GM23338 (cell line): ENCODE results near the gene ULK4. TPM values are rescaled to one million over a fixed set of nuclear protein-coding genes. Genes with fewer than 3 reads are reported as not detected.

ENCODE experiments used
- ATAC-seq: fragments of 200-7000 bp; cut with Tn5 transposase; 3 replicates; pipeline ENCODE4 v1.9.1; 2020
- DNase-seq: peaks from one replicate; pipeline ENCODE4 v3.0.0-alpha.2; 2015; ENCODE audit warnings: low spot score
- H2AFZ ChIP-seq: fragments of 200-600 bp; sonication (generic); 2 replicates; pipeline ENCODE4 v1.8.0; 2016; ENCODE audit warnings: antibody characterized with exemption, mild to moderate bottlenecking, moderate library complexity
- H3F3A ChIP-seq: fragments of 200-600 bp; sonication (generic); replicated peaks from 2 replicates; pipeline ENCODE4 v1.8.0; 2017; ENCODE audit warnings: antibody characterized with exemption, mixed run types, low read depth
- H3K27ac ChIP-seq: fragments of 200-600 bp; sonication (generic); 2 replicates; pipeline ENCODE4 v1.6.1; 2016; ENCODE audit warnings: low read depth
- H3K27me3 ChIP-seq: fragments of 200-600 bp; sonication (generic); 2 replicates; pipeline ENCODE4 v1.8.0; 2016; ENCODE audit warnings: mild to moderate bottlenecking, mixed run types, moderate library complexity; ENCODE audit not compliant: insufficient read depth
- H3K36me3 ChIP-seq: fragments of 200-600 bp; sonication (generic); 2 replicates; pipeline ENCODE4 v1.8.0; 2016; ENCODE audit warnings: mild to moderate bottlenecking; ENCODE audit not compliant: insufficient read depth
- H3K4me1 ChIP-seq: fragments of 200-600 bp; sonication (generic); 2 replicates; pipeline ENCODE4 v1.8.0; 2016; ENCODE audit warnings: mild to moderate bottlenecking, moderate library complexity; ENCODE audit not compliant: insufficient read depth
- H3K4me2 ChIP-seq: fragments of 200-600 bp; sonication (generic); 2 replicates; pipeline ENCODE4 v1.7.1; 2017; ENCODE audit warnings: mixed run types
- H3K4me3 ChIP-seq: fragments of 200-600 bp; sonication (generic); 2 replicates; pipeline ENCODE4 v1.6.1; 2016; ENCODE audit warnings: mixed run types
- H3K79me2 ChIP-seq: fragments of 200-600 bp; sonication (generic); replicated peaks from 2 replicates; pipeline ENCODE4 v1.8.0; 2017; ENCODE audit warnings: mild to moderate bottlenecking; ENCODE audit not compliant: insufficient read depth
- H3K9me2 ChIP-seq: fragments of 200-600 bp; sonication (generic); 2 replicates; pipeline ENCODE4 v1.8.0; 2017; ENCODE audit not compliant: insufficient read depth
- H4K20me1 ChIP-seq: fragments of 200-600 bp; sonication (generic); replicated peaks from 2 replicates; pipeline ENCODE4 v1.8.0; 2017; ENCODE audit warnings: mild to moderate bottlenecking; ENCODE audit not compliant: insufficient read depth
- H3K27ac Mint-ChIP-seq: 2 replicates; pipeline ENCODE4 v1.8.0; 2020; ENCODE audit warnings: inconsistent platforms, mild to moderate bottlenecking, moderate library complexity, mixed read lengths
- H3K27me3 Mint-ChIP-seq: 3 replicates; pipeline ENCODE4 v1.8.0; 2022; ENCODE audit warnings: low read depth, mild to moderate bottlenecking, moderate library complexity, mixed read lengths, inconsistent platforms; ENCODE audit not compliant: insufficient read depth, poor library complexity
- H3K36me3 Mint-ChIP-seq: 3 replicates; pipeline ENCODE4 v1.8.0; 2021; ENCODE audit warnings: low read depth, mild to moderate bottlenecking, inconsistent platforms, moderate library complexity, mixed read lengths
- H3K4me1 Mint-ChIP-seq: 3 replicates; pipeline ENCODE4 v1.8.0; 2020; ENCODE audit warnings: mild to moderate bottlenecking, inconsistent platforms, mixed read lengths
- H3K4me3 Mint-ChIP-seq: 3 replicates; pipeline ENCODE4 v1.8.0; 2021; ENCODE audit warnings: moderate library complexity, mild to moderate bottlenecking, inconsistent platforms, mixed read lengths
- H3K9me3 Mint-ChIP-seq: 3 replicates; pipeline ENCODE4 v1.8.0; 2020; ENCODE audit warnings: moderate library complexity, mild to moderate bottlenecking, inconsistent platforms, mixed read lengths
- CREB1 ChIP-seq: fragments of 250-450 bp; sonication (Bioruptor Pico); IDR thresholded peaks from 2 replicates; pipeline ENCODE4 v1.5.0; 2020; ENCODE audit warnings: low read depth, mild to moderate bottlenecking, moderate library complexity
- ETS1 ChIP-seq: IDR thresholded peaks from 2 replicates; pipeline ENCODE4 v1.6.1; 2016; ENCODE audit warnings: antibody characterized with exemption
- EZH2 ChIP-seq: fragments of 200-600 bp; sonication (generic); IDR thresholded peaks from one replicate; pipeline ENCODE4 v1.8.0; 2017; ENCODE audit warnings: antibody characterized with exemption, mild to moderate bottlenecking, low read depth; ENCODE audit not compliant: unreplicated experiment
- EZH2phosphoT487 ChIP-seq: fragments of 200-600 bp; sonication (generic); IDR thresholded peaks from one replicate; pipeline ENCODE4 v1.8.1; 2018; ENCODE audit warnings: antibody characterized with exemption; ENCODE audit not compliant: unreplicated experiment
- JUNB ChIP-seq: IDR thresholded peaks from one replicate; pipeline ENCODE4 v1.6.1; 2016; ENCODE audit warnings: antibody characterized with exemption; ENCODE audit not compliant: unreplicated experiment
- NANOG ChIP-seq: IDR thresholded peaks from 2 replicates; pipeline ENCODE4 v1.6.1; 2016; ENCODE audit warnings: antibody characterized with exemption, borderline replicate concordance
- POLR2AphosphoS5 ChIP-seq: IDR thresholded peaks from 2 replicates; pipeline ENCODE4 v1.6.1; 2016; ENCODE audit warnings: antibody characterized with exemption, low read depth
- STAT1 ChIP-seq: IDR thresholded peaks from one replicate; pipeline ENCODE4 v1.6.1; 2016; ENCODE audit warnings: antibody characterized with exemption; ENCODE audit not compliant: unreplicated experiment
- ZNF331 ChIP-seq: fragments of 250-450 bp; sonication (Bioruptor Pico); IDR thresholded peaks from 2 replicates; pipeline ENCODE4 v1.5.0; 2020; ENCODE audit warnings: low read depth, mild to moderate bottlenecking, moderate library complexity
- polyA plus RNA-seq: library from polyadenylated mRNA; unstranded; fragments of >200 nt; fragmentation: Nextera tagmentation; extraction: Ambion mirVana; gene quantifications from 2 replicates; pipeline ENCODE4 v1.2.1, GENCODE V29; 2016
- total RNA-seq: library from RNA; depleted of rRNA; stranded (reverse); fragments of >200 nt; shearing (Covaris generic); gene quantifications from 2 replicates; pipeline ENCODE4 v1.2.3, GENCODE V29; 2014
- TF ChIP-seq, protein P1 (sequence below): IDR thresholded peaks from one replicate; pipeline ENCODE4 v1.6.1; 2018; ENCODE audit warnings: antibody characterized with exemption; ENCODE audit not compliant: unreplicated experiment
- TF ChIP-seq, protein P2 (sequence below): fragments of 250-450 bp; sonication (Bioruptor Pico); IDR thresholded peaks from 2 replicates; pipeline ENCODE4 v1.5.0; 2020; ENCODE audit warnings: mild to moderate bottlenecking, moderate library complexity
- TF ChIP-seq, protein P3 (sequence below), 2 experiments: fragments of 200-600 bp in 1 of 2; sonication (generic) in 1 of 2; conservative IDR thresholded peaks; 2 replicates each; pipeline versions ENCODE4 v1.5.1 to v1.6.1; 2016 to 2017; ENCODE audit warnings: antibody characterized with exemption in 2 of 2, low read depth in 2 of 2, mild to moderate bottlenecking in 2 of 2, moderate library complexity in 1 of 2

ULK4 gene
- total and polyA plus RNA-seq, 2 experiments from 2014 or later: 20.8 to 41.4 TPM

- peaks cover 2% of the 10 kb centered on the region for H3K27me3 Mint-ChIP-seq
- Histone ChIP-seq H3K9me2 (no peaks in the 10 kb centered on the region), H3K4me1 (peaks cover 19% of the 10 kb centered on the region; the same call in 1 of the 2 replicates), H3K4me3 (no peak overlapping the region), H3K27ac (no peak overlapping the region), H3F3A (no peaks in the 10 kb centered on the region), H3K79me2 (peaks cover 100% of the 10 kb centered on the region), H3K36me3 (peaks cover 39% of the 10 kb centered on the region), H2AFZ (no peak overlapping the region), H4K20me1 (peaks cover 70% of the 10 kb centered on the region), H3K27me3 (no peaks in the 10 kb centered on the region), H3K4me2 (no peak overlapping the region)
- no peak overlapping the region for H3K4me3 Mint-ChIP-seq
- TF ChIP-seq, protein P1, sequence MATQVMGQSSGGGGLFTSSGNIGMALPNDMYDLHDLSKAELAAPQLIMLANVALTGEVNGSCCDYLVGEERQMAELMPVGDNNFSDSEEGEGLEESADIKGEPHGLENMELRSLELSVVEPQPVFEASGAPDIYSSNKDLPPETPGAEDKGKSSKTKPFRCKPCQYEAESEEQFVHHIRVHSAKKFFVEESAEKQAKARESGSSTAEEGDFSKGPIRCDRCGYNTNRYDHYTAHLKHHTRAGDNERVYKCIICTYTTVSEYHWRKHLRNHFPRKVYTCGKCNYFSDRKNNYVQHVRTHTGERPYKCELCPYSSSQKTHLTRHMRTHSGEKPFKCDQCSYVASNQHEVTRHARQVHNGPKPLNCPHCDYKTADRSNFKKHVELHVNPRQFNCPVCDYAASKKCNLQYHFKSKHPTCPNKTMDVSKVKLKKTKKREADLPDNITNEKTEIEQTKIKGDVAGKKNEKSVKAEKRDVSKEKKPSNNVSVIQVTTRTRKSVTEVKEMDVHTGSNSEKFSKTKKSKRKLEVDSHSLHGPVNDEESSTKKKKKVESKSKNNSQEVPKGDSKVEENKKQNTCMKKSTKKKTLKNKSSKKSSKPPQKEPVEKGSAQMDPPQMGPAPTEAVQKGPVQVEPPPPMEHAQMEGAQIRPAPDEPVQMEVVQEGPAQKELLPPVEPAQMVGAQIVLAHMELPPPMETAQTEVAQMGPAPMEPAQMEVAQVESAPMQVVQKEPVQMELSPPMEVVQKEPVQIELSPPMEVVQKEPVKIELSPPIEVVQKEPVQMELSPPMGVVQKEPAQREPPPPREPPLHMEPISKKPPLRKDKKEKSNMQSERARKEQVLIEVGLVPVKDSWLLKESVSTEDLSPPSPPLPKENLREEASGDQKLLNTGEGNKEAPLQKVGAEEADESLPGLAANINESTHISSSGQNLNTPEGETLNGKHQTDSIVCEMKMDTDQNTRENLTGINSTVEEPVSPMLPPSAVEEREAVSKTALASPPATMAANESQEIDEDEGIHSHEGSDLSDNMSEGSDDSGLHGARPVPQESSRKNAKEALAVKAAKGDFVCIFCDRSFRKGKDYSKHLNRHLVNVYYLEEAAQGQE: no peak
- TF ChIP-seq, protein P2, sequence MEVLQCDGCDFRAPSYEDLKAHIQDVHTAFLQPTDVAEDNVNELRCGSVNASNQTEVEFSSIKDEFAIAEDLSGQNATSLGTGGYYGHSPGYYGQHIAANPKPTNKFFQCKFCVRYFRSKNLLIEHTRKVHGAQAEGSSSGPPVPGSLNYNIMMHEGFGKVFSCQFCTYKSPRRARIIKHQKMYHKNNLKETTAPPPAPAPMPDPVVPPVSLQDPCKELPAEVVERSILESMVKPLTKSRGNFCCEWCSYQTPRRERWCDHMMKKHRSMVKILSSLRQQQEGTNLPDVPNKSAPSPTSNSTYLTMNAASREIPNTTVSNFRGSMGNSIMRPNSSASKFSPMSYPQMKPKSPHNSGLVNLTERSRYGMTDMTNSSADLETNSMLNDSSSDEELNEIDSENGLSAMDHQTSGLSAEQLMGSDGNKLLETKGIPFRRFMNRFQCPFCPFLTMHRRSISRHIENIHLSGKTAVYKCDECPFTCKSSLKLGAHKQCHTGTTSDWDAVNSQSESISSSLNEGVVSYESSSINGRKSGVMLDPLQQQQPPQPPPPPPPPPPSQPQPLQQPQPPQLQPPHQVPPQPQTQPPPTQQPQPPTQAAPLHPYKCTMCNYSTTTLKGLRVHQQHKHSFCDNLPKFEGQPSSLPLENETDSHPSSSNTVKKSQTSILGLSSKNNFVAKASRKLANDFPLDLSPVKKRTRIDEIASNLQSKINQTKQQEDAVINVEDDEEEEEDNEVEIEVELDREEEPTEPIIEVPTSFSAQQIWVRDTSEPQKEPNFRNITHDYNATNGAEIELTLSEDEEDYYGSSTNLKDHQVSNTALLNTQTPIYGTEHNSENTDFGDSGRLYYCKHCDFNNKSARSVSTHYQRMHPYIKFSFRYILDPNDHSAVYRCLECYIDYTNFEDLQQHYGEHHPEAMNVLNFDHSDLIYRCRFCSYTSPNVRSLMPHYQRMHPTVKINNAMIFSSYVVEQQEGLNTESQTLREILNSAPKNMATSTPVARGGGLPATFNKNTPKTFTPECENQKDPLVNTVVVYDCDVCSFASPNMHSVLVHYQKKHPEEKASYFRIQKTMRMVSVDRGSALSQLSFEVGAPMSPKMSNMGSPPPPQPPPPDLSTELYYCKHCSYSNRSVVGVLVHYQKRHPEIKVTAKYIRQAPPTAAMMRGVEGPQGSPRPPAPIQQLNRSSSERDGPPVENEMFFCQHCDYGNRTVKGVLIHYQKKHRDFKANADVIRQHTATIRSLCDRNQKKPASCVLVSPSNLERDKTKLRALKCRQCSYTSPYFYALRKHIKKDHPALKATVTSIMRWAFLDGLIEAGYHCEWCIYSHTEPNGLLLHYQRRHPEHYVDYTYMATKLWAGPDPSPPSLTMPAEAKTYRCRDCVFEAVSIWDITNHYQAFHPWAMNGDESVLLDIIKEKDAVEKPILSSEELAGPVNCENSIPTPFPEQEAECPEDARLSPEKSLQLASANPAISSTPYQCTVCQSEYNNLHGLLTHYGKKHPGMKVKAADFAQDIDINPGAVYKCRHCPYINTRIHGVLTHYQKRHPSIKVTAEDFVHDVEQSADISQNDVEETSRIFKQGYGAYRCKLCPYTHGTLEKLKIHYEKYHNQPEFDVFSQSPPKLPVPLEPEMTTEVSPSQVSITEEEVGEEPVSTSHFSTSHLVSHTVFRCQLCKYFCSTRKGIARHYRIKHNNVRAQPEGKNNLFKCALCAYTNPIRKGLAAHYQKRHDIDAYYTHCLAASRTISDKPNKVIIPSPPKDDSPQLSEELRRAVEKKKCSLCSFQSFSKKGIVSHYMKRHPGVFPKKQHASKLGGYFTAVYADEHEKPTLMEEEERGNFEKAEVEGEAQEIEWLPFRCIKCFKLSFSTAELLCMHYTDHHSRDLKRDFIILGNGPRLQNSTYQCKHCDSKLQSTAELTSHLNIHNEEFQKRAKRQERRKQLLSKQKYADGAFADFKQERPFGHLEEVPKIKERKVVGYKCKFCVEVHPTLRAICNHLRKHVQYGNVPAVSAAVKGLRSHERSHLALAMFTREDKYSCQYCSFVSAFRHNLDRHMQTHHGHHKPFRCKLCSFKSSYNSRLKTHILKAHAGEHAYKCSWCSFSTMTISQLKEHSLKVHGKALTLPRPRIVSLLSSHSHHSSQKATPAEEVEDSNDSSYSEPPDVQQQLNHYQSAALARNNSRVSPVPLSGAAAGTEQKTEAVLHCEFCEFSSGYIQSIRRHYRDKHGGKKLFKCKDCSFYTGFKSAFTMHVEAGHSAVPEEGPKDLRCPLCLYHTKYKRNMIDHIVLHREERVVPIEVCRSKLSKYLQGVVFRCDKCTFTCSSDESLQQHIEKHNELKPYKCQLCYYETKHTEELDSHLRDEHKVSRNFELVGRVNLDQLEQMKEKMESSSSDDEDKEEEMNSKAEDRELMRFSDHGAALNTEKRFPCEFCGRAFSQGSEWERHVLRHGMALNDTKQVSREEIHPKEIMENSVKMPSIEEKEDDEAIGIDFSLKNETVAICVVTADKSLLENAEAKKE (CRISPR knock-in tag): no peak
- TF ChIP-seq STAT1 (no peak), EZH2 (no peak), POLR2AphosphoS5 (no peak), EZH2phosphoT487 (no peak), NANOG (no peak), JUNB (no peak), ZNF331 (no peak), CREB1 (CRISPR knock-in tag) (no peak), ETS1 (no peak)
- TF ChIP-seq, protein P3, sequence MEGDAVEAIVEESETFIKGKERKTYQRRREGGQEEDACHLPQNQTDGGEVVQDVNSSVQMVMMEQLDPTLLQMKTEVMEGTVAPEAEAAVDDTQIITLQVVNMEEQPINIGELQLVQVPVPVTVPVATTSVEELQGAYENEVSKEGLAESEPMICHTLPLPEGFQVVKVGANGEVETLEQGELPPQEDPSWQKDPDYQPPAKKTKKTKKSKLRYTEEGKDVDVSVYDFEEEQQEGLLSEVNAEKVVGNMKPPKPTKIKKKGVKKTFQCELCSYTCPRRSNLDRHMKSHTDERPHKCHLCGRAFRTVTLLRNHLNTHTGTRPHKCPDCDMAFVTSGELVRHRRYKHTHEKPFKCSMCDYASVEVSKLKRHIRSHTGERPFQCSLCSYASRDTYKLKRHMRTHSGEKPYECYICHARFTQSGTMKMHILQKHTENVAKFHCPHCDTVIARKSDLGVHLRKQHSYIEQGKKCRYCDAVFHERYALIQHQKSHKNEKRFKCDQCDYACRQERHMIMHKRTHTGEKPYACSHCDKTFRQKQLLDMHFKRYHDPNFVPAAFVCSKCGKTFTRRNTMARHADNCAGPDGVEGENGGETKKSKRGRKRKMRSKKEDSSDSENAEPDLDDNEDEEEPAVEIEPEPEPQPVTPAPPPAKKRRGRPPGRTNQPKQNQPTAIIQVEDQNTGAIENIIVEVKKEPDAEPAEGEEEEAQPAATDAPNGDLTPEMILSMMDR (conservative IDR thresholded peaks at IDR 0.05; ENCODE audit: low read depth in 2 of 2): no peak
- peaks cover 48% of the 10 kb centered on the region for H3K36me3 Mint-ChIP-seq
- DNase-seq (no peak), ATAC-seq (no peak)
- H3K9me3 Mint-ChIP-seq: no peaks in the 10 kb centered on the region
- peaks cover 33% of the 10 kb centered on the region for H3K4me1 Mint-ChIP-seq
- no peak overlapping the region for H3K27ac Mint-ChIP-seq
Measured at GRCh38 chr3:41223691-41224090, 738.2 kb downstream of the ULK4 start.
